SIG-M5 (cell line): Measurements from ENCODE around the gene NACC1.
"Not testable (repeated sequence)": the region's sequence is repeated elsewhere in the genome, so short reads cannot be mapped to it uniquely, and the experiment has no call there.

Experiments used
- DNase-seq: peaks from one replicate; lab custom pipeline; 2025; lab: John Stamatoyannopoulos, UW

Gene NACC1

DNA sequence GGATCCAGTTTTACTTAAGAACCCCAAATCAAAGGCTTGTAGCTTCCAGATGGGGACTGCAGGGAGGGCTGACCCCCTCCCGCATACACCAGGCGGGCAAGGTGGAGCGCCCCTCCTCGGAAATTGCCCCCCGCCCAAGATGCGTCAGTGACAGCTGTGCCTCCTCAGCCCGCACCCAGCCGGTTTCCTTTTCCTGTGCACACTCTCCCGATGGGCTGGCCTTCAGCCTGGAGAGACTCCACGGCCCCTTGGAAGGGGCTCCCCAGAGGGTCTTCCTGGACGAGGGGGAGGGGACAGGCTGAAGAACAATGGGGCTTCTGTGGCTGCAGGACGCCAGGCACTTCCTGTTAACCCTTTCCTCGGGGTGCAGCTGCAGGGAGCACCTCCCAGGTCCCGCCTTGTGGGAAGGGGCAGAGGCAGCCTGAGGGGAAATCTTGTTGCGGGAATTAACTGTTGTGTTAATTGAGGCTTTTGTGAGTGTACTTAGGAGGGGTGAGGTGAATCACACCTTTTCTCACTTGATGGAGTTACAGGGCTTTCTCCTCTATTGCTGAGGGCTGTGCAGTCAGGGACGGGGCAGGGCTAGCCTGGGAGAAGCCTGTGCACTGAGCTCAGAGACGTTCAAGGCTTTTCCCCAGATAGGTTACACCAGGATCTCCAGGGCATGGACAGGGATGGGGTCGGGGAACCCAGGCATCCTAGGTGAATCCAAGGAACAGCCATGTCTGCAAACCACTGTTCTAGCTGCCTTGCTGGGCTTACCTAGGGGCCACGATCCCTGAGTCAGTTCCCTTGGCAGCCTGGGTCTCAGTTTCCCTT lies 46.5 kb downstream of the NACC1 start:
- no peak for DNase-seq

DNA sequence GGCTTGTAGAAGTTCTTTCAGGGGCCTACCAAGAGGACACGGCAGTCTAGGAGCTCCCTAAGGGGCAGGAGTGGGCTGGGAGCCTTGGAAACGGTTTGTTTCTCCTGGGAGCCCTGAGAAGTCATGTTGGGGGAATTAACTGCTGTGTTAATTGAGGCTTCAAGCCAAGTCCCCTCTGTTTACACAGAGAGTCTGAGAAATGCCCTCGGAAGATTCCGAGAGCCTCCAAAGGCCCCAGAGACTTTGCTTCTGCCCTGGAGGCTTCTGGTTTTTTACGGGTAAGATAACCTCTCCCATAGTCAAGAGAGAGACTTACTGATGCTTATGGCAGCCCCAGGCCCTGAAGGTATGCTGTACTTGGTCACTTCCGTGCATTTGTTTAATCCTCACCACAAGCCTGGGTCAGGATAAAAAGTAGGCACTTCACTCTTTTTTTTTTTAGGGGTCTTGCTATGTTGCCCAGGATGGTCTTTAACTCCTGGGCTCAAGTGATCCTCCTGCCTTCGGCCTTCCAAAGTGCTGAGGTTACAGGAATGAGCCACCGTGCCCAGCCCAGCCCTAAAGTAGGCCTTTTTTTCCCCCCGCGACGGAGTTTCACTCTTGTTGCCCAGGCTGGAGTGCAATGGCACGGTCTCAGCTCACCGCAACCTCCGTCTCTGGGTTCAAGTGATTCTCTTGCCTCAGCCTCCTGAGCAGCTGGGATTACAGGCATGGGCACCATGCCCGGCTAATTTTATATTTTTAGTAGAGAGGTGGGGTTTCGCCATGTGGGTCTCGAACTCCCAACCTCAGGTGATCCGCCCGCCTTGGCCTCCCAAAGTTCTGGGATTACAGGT lies 47.3 kb downstream of the NACC1 start:
- no peak for DNase-seq

DNA sequence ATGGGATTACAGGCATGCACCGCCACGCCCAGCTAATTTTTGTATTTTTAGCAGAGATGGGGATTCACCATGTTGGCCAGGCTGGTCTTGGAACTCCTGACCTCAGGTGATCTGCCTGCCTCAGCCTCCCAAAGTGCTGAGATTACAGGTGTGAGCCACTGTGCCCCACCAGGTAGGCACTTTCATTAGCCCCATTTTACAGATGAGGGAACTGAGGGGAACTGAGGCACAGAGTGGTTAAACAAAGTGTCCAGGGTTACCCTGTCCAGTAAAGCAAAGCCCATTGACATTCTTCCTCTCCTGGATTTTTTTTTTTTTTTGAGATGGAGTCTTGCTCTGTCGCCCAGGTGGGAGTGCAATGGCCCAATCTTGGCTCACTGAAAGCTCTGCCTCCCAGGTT lies 48.1 kb downstream of the NACC1 start:
- DNase-seq, result not testable (repeated sequence)

GRCh38 chr19:13169769-13170168 lies 51.7 kb downstream of the NACC1 start:
- DNase-seq, result no peak

DNA sequence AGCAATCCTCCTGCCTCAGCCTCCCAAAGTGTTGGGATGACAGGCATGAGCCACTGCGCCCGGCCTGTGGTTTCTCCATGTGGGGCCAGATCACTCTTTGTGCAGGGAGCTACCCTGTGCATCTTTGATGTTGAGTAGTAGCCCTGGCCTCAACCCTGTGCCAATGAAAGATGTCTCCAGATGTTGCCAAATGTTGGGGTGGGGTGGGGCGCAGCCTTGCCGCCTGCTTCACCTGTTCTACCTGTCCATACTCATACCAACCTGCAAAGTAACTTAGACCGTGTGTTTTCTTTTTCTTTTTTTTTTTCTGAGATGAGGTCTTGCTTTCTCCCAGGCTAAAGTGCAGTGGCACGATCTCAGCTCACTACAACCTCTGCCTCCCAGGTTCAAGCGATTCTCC lies 53.1 kb downstream of the NACC1 start:
- no peak for DNase-seq

GRCh38 chr19:13172346-13173138 lies 54.5 kb downstream of the NACC1 start:
- DNase-seq, result no peak

- DNase-seq, result no peak
Observed at GRCh38 chr19:13173139-13173737, 55.2 kb downstream of the NACC1 start.

DNA sequence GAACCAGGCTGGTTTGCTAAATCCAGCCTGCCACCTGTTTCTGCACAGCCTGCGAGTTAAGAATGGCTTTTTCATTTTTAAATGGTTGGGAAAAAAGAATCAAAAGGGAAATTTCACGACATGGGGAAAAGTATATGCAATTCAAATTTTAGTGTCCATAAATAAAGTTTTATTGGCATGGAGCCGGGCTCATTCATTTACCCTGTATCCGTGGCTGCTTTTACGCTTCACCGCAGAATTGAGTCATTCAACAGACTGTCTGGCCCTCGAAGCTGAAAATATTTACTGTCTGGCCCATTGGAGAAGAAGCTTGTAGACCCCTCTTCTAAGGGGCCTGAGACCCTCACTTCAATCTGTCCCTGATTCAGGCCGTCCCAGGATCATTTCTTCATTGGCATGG lies 58.3 kb downstream of the NACC1 start:
- no peak for DNase-seq

- DNase-seq, result not testable (repeated sequence)
Observed at GRCh38 chr19:13177584-13177983, 59.5 kb downstream of the NACC1 start.

GRCh38 chr19:13178291-13178690 lies 60.2 kb downstream of the NACC1 start:
- DNase-seq, result not testable (repeated sequence)

GRCh38 chr19:13181747-13182388 lies 63.8 kb downstream of the NACC1 start:
- no peak for DNase-seq

GRCh38 chr19:13184926-13185325 lies 66.9 kb downstream of the NACC1 start:
- not testable (repeated sequence) for DNase-seq

DNA sequence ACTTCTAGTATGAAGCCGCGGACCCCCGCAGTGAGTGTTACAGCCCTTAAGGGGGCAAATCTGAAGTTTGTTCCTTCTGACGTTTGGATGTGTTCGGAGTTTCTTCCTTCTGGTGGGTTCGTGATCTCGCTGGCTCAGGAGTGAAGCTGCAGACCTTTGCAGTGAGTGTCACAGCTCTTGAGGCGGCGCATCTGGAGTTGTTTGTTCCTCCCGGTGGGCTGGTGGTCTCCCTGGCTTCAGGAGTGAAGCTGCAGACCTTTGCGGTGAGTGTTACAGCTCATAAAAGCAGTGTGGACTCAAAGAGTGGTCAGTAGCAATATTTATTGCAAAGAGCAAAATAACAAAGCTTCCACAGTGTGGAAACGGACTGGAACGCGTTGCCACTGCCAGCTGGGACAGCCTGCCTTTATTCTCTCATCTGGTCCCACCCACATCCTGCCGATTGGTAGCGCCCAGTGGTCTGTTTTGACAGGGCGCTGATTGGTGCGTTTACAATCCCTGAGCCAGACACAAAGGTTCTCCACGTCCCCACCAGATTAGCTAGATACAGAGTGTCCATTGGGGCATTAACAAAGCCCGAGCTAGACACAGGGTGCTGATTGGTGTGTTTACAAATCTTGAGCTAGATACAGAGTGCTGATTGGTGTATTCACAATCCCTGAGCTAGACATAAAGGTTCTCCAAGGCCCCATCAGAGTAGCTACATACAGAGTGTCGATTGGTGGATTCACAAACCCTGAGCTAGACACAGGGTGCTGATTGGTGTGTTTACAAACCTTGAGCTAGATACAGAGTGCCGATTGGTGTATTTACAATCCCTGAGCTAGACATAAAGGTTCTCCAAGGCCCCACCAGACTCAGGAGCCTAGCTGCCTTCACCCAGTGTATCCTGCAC lies 67.9 kb downstream of the NACC1 start:
- not testable (repeated sequence) for DNase-seq

DNA sequence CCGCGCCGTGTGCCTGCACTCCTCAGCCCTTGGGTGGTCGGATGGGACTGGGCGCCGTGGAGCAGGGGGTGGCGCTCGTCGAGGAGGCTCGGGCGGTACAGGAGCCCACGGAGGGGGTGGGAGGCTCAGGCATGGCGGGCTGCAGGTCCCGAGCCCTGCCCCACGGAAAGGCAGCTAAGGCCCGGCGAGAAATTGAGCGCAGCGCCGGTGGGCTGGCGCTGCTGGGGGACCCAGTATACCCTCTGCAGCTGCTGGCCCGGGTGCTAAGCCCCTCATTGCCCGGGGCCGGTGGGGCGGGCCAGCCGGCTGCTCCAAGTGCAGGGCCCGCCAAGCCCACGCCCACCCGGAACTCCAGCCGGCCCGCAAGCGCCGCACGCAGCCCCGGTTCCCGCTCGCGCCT lies 68.6 kb downstream of the NACC1 start:
- DNase-seq, result not testable (repeated sequence)

- no peak for DNase-seq
Observed at GRCh38 chr19:13187419-13187818, 69.4 kb downstream of the NACC1 start.

DNA sequence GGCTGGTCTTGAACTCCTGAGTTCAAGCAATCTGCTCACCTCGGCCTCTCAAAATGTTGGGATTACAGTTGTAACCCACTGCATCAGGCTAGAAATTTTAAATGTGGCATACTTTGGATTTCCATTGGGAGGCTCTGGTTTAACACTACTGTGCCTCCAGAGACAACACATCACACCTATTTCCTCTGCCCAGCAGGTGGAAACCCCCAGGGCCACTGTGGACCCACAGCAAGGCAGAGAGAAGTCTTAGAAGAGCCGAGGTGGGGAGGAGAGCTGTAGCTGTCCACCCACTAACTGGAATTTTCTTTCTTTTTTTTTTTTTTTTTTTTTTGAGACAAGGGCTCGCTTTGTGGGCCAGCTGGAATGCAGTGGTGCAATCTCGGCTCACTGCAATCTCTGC lies 71.5 kb downstream of the NACC1 start:
- DNase-seq, result no peak
